H1 (cell line): ENCODE results near the gene FOXN3. TPM values are rescaled to one million over a fixed set of nuclear protein-coding genes. Genes with fewer than 3 reads are reported as not detected.

Source experiments
- CREB1 ChIP-seq: IDR thresholded peaks from 2 replicates; pipeline ENCODE4 v1.6.1; 2012; ENCODE audit warnings: inconsistent platforms
- polyA plus RNA-seq, 7 experiments: library from polyadenylated mRNA; depleted of rRNA in 3 of 7; stranded (reverse) in 5 of 7; unstranded in 2 of 7; fragments of >200 nt in 5 of 7; fragments of 200-250 nt in 2 of 7; gene quantifications; 1 replicate in 5 of 7; 2 replicates in 1 of 7; 4 replicates in 1 of 7; pipeline versions ENCODE4 v1.2.1 to v1.2.3, GENCODE V29; 2011 to 2013; ENCODE audit warnings: missing spikeins in 2 of 7, mixed read lengths in 2 of 7
- total RNA-seq: library from RNA; stranded (reverse); fragmentation: NEBNext Ultra II Directional; extraction: Animal tissue kit (Norgen Biotek cat#: 25700); gene quantifications from 2 replicates; pipeline ENCODE4 v1.2.1, GENCODE V29; 2021
- TF ChIP-seq, protein P1 (sequence below): fragments of 300-600 bp; sonication (generic); IDR thresholded peaks from 2 replicates; pipeline ENCODE4 v1.7.1; 2012; ENCODE audit warnings: low read length, moderate library complexity, mild to moderate bottlenecking, inconsistent platforms; ENCODE audit not compliant: insufficient replicate concordance

The FOXN3 gene
- total and polyA plus RNA-seq, 2 of the 8 experiments (the other 6 are each of a cell fraction or from before 2014, with no cell fraction given): 52.6 to 178 TPM

DNA sequence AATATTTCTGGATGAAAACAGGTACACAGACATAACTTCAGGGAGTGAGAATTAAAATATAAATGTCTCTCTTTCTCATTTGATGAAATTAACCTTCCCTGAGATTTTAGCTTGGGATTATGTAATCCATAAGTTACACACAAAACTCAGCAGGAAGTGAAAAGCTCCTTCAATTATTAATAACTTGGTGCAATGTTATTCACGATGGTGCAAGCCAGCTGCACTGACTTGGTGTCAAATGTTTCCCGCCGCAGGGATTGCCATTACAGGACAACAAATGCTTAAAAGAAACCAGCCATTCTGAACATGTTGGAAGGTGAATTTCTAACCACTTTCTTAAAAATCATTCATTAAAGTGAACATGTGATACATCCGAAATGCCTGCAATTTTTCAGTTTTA is 250.4 kb downstream of the FOXN3 start (continued):
- TF ChIP-seq, protein P1, sequence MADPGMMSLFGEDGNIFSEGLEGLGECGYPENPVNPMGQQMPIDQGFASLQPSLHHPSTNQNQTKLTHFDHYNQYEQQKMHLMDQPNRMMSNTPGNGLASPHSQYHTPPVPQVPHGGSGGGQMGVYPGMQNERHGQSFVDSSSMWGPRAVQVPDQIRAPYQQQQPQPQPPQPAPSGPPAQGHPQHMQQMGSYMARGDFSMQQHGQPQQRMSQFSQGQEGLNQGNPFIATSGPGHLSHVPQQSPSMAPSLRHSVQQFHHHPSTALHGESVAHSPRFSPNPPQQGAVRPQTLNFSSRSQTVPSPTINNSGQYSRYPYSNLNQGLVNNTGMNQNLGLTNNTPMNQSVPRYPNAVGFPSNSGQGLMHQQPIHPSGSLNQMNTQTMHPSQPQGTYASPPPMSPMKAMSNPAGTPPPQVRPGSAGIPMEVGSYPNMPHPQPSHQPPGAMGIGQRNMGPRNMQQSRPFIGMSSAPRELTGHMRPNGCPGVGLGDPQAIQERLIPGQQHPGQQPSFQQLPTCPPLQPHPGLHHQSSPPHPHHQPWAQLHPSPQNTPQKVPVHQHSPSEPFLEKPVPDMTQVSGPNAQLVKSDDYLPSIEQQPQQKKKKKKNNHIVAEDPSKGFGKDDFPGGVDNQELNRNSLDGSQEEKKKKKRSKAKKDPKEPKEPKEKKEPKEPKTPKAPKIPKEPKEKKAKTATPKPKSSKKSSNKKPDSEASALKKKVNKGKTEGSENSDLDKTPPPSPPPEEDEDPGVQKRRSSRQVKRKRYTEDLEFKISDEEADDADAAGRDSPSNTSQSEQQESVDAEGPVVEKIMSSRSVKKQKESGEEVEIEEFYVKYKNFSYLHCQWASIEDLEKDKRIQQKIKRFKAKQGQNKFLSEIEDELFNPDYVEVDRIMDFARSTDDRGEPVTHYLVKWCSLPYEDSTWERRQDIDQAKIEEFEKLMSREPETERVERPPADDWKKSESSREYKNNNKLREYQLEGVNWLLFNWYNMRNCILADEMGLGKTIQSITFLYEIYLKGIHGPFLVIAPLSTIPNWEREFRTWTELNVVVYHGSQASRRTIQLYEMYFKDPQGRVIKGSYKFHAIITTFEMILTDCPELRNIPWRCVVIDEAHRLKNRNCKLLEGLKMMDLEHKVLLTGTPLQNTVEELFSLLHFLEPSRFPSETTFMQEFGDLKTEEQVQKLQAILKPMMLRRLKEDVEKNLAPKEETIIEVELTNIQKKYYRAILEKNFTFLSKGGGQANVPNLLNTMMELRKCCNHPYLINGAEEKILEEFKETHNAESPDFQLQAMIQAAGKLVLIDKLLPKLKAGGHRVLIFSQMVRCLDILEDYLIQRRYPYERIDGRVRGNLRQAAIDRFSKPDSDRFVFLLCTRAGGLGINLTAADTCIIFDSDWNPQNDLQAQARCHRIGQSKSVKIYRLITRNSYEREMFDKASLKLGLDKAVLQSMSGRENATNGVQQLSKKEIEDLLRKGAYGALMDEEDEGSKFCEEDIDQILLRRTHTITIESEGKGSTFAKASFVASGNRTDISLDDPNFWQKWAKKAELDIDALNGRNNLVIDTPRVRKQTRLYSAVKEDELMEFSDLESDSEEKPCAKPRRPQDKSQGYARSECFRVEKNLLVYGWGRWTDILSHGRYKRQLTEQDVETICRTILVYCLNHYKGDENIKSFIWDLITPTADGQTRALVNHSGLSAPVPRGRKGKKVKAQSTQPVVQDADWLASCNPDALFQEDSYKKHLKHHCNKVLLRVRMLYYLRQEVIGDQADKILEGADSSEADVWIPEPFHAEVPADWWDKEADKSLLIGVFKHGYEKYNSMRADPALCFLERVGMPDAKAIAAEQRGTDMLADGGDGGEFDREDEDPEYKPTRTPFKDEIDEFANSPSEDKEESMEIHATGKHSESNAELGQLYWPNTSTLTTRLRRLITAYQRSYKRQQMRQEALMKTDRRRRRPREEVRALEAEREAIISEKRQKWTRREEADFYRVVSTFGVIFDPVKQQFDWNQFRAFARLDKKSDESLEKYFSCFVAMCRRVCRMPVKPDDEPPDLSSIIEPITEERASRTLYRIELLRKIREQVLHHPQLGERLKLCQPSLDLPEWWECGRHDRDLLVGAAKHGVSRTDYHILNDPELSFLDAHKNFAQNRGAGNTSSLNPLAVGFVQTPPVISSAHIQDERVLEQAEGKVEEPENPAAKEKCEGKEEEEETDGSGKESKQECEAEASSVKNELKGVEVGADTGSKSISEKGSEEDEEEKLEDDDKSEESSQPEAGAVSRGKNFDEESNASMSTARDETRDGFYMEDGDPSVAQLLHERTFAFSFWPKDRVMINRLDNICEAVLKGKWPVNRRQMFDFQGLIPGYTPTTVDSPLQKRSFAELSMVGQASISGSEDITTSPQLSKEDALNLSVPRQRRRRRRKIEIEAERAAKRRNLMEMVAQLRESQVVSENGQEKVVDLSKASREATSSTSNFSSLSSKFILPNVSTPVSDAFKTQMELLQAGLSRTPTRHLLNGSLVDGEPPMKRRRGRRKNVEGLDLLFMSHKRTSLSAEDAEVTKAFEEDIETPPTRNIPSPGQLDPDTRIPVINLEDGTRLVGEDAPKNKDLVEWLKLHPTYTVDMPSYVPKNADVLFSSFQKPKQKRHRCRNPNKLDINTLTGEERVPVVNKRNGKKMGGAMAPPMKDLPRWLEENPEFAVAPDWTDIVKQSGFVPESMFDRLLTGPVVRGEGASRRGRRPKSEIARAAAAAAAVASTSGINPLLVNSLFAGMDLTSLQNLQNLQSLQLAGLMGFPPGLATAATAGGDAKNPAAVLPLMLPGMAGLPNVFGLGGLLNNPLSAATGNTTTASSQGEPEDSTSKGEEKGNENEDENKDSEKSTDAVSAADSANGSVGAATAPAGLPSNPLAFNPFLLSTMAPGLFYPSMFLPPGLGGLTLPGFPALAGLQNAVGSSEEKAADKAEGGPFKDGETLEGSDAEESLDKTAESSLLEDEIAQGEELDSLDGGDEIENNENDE: no peak
- no peak for TF ChIP-seq CREB1
